HepG2 (cell line): ENCODE measurements around the gene ALLC. TPM values are rescaled to one million over a fixed set of nuclear protein-coding genes. Genes with fewer than 3 reads are reported as not detected.

Experiments used
- ATAC-seq: fragments of 200-7000 bp; cut with Tn5 transposase; 3 replicates; pipeline ENCODE4 v1.9.1; 2020; ENCODE audit warnings: mild to moderate bottlenecking, moderate library complexity
- BruUV-seq: library from RNA; stranded (reverse); fragments of 400-500 nt; replicated peaks from 2 replicates; lab custom pipeline; 2021; lab: Mats Ljungman, UMichigan
- CTCF ChIA-PET: fragments of 300-600 bp; formaldehyde crosslinking; extraction: SDS; loops from one replicate; lab custom pipeline; 2021; ENCODE audit warnings: low total read pairs, inconsistent platforms, low intra/inter-chr PET ratio; lab: Yijun Ruan, JAX
- POLR2A ChIA-PET: fragments of 350-600 bp; sonication (Branson Sonifier 250); formaldehyde crosslinking; loops from one replicate; lab custom pipeline; 2020; ENCODE audit warnings: antibody characterized with exemption, inconsistent platforms; lab: Yijun Ruan, JAX
- DNase-seq: peaks from one replicate; pipeline ENCODE4 v3.0.0-alpha.2; 2015; ENCODE audit warnings: low spot score
- FAIRE-seq: peaks from 3 replicates; lab custom pipeline; 2011; peaks lifted over from hg19 to GRCh38; lab: Jason Lieb, UNC
- H2AFZ ChIP-seq: one replicate; pipeline ENCODE4 v1.6.1; 2011; ENCODE audit warnings: low read length, inconsistent platforms
- H3K27ac ChIP-seq: fragments of 300-600 bp; 3 replicates; pipeline ENCODE4 v1.8.0; 2011; ENCODE audit warnings: mixed run types, mild to moderate bottlenecking, mixed read lengths, low read length, inconsistent platforms; ENCODE audit not compliant: insufficient read depth; ENCODE audit errors: extremely low read length
- H3K27me3 ChIP-seq, 2 experiments: fragments of 200-600 bp in 1 of 2; 2 replicates in 1 of 2; 3 replicates in 1 of 2; pipeline versions ENCODE4 v1.6.0 to v1.8.0; 2011; ENCODE audit warnings: low read length in 2 of 2, mild to moderate bottlenecking in 2 of 2, moderate library complexity in 2 of 2, inconsistent platforms in 1 of 2; ENCODE audit not compliant: insufficient read depth in 2 of 2, control insufficient read depth in 1 of 2
- H3K36me3 ChIP-seq, 2 experiments: fragments of 200-600 bp in 1 of 2; replicated peaks in 1 of 2; 2 replicates in 1 of 2; 3 replicates in 1 of 2; pipeline versions ENCODE4 v1.5.1 to v1.8.0; 2011; ENCODE audit warnings: low read length in 2 of 2, inconsistent platforms in 1 of 2; ENCODE audit not compliant: insufficient read depth in 2 of 2, control insufficient read depth in 1 of 2
- H3K4me1 ChIP-seq: 2 replicates; pipeline ENCODE4 v1.5.1; 2012; ENCODE audit warnings: low read length, inconsistent platforms; ENCODE audit not compliant: insufficient read depth
- H3K4me2 ChIP-seq: 2 replicates; pipeline ENCODE4 v1.6.0; 2011; ENCODE audit warnings: low read depth, low read length, inconsistent platforms
- H3K4me3 ChIP-seq, 3 experiments: fragments of 200-600 bp in 1 of 3; sonication (generic), shearing (Covaris generic) in 1 of 3; replicated peaks in 1 of 3; 2 replicates each; pipeline ENCODE4 v1.5.1; 2011 to 2016; ENCODE audit warnings: low read length in 3 of 3, inconsistent platforms in 2 of 3, low read depth in 2 of 3, mild to moderate bottlenecking in 2 of 3, control low read depth in 1 of 3, mixed read lengths in 1 of 3; ENCODE audit not compliant: insufficient read depth in 1 of 3
- H3K79me2 ChIP-seq: one replicate; pipeline ENCODE4 v1.6.1; 2011; ENCODE audit warnings: low read length, inconsistent platforms; ENCODE audit not compliant: insufficient read depth
- H3K9ac ChIP-seq: 2 replicates; pipeline ENCODE4 v1.6.0; 2011; ENCODE audit warnings: mild to moderate bottlenecking, low read depth, low read length, inconsistent platforms; ENCODE audit not compliant: insufficient read depth
- H3K9me3 ChIP-seq: 2 replicates; pipeline ENCODE4 v1.5.1; 2012; ENCODE audit warnings: mild to moderate bottlenecking, low read length
- H4K20me1 ChIP-seq: 2 replicates; pipeline ENCODE4 v1.6.0; 2011; ENCODE audit warnings: inconsistent platforms, mild to moderate bottlenecking, low read length, moderate library complexity; ENCODE audit not compliant: insufficient read depth
- CENPX ChIP-seq: sonication (generic); formaldehyde crosslinking; IDR thresholded peaks from 2 replicates; pipeline ENCODE4 v1.9.0; 2021; ENCODE audit warnings: mild to moderate bottlenecking, missing genetic modification reagents, moderate library complexity
- GATA4 ChIP-seq: sonication (generic); IDR thresholded peaks from 2 replicates; pipeline ENCODE4 v1.6.1; 2016; ENCODE audit warnings: antibody characterized with exemption, low read depth, borderline replicate concordance
- NR2F1 ChIP-seq, 2 experiments: fragments of 450-650 bp in 1 of 2; formaldehyde crosslinking in 1 of 2; IDR thresholded peaks; 2 replicates each; pipeline versions ENCODE4 v1.5.0 to v1.6.1; 2016 to 2020; ENCODE audit warnings: mild to moderate bottlenecking in 1 of 2, missing compliant biosample characterization in 1 of 2, missing genetic modification reagents in 1 of 2, moderate library complexity in 1 of 2
- RFX3 ChIP-seq: IDR thresholded peaks from 2 replicates; pipeline ENCODE4 v1.6.1; 2016; ENCODE audit warnings: missing biosample characterization, missing genetic modification reagents
- U2AF2 ChIP-seq: fragments of 200-400 bp; formaldehyde crosslinking; IDR thresholded peaks from 2 replicates; pipeline ENCODE4 v1.6.1; 2017; ENCODE audit warnings: low read depth, mild to moderate bottlenecking, low read length
- ZNF747 ChIP-seq: sonication (generic); formaldehyde crosslinking; IDR thresholded peaks from 2 replicates; pipeline ENCODE4 v1.8.1; 2023; ENCODE audit warnings: missing genetic modification reagents, mild to moderate bottlenecking, borderline replicate concordance
- WGBS: methylation state at CpG from one replicate; pipeline ENCODE4 v1.1.6; 2017; ENCODE audit warnings: low lambda C conversion rate; 5-methylcytosine and 5-hydroxymethylcytosine counted together
- in situ Hi-C: cut with HindIII; loops from 2 replicates; pipeline ENCODE4 v1.10.0; 2017; ENCODE audit warnings: low pct_unique_long_range_greater_than_20kb; ENCODE audit not compliant: extremely low pct_ligation_motif_present
- intact Hi-C: fragments of 100-400 bp; cut with micrococcal nuclease; formaldehyde crosslinking; loops from one replicate; pipeline ENCODE4 v1.10.0; 2022; ENCODE audit not compliant: unreplicated experiment
- polyA plus RNA-seq, 8 experiments: library from polyadenylated mRNA; depleted of rRNA in 3 of 8; stranded (reverse) in 7 of 8; unstranded in 1 of 8; fragments of >200 nt; fragmentation: Illumina TruSeq in 4 of 8; extraction: Trizol in 4 of 8; gene quantifications; 2 replicates each; pipeline versions ENCODE4 v1.2.1 to v1.2.3, GENCODE V29; 2011 to 2016; ENCODE audit warnings: low read depth in 4 of 8, missing spikeins in 1 of 8, mixed read lengths in 1 of 8; ENCODE audit not compliant: insufficient read depth in 1 of 8
- total RNA-seq, 5 experiments: library from RNA; depleted of rRNA; stranded (reverse); fragments of >200 nt; fragmentation: Illumina TruSeq; extraction: Trizol; gene quantifications; 2 replicates each; pipeline ENCODE4 v1.2.3, GENCODE V29; 2016; ENCODE audit warnings: low read depth in 1 of 5
- TF ChIP-seq, protein P1 (sequence below): sonication (generic); formaldehyde crosslinking; IDR thresholded peaks from 2 replicates; pipeline ENCODE4 v1.5.1; 2020; ENCODE audit warnings: mild to moderate bottlenecking, missing genetic modification reagents, moderate library complexity
- TF ChIP-seq, protein P2 (sequence below): sonication (generic); formaldehyde crosslinking; IDR thresholded peaks from 2 replicates; pipeline ENCODE4 v1.9.0; 2021; ENCODE audit warnings: missing genetic modification reagents, mild to moderate bottlenecking, borderline replicate concordance

The ALLC gene
- total and polyA plus RNA-seq, 2 of the 13 experiments (the other 11 are each of a cell fraction or from before 2014, with no cell fraction given), result 0.08 to 0.11 TPM

DNA sequence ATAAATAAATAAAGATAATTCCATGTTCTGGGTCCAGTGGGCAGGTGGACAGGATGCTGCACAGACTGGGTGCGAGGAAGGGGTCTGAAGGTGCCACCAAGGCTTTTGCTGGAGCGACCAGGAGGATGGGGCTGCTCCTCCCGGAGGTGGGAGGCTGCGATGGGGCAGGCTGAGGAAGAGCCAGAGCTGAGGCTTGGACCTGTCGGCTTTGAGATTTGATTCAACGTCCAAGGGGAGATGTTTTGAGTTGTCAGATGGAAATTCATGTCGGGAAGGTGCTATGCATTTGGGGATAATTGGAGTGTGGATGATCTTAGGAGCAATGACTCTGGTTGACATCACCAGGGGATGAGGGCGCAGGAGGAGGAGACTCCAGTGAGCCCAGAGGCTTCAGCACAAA lies 11.7 kb downstream of the ALLC start:
- Histone ChIP-seq H3K27ac (no peak overlapping the region), H2AFZ (no peak overlapping the region), H3K36me3 (no peaks in the 10 kb centered on the region), H4K20me1 (no peaks in the 10 kb centered on the region), H3K9ac (no peak overlapping the region), H3K79me2 (no peaks in the 10 kb centered on the region), H3K4me1 (peaks cover 18% of the 10 kb centered on the region), H3K4me2 (no peak overlapping the region), H3K9me3 (no peaks in the 10 kb centered on the region), H3K27me3 (peaks cover 3 to 27% of the 10 kb centered on the region in 2 experiments; a peak in 3 of 5 replicates), H3K4me3 (no peak overlapping the region)
- no peak for TF ChIP-seq CENPX (CRISPR knock-in tag)
- TF ChIP-seq U2AF2, result no peak
- no peak for TF ChIP-seq RFX3 (CRISPR knock-in tag)
- TF ChIP-seq, protein P1, sequence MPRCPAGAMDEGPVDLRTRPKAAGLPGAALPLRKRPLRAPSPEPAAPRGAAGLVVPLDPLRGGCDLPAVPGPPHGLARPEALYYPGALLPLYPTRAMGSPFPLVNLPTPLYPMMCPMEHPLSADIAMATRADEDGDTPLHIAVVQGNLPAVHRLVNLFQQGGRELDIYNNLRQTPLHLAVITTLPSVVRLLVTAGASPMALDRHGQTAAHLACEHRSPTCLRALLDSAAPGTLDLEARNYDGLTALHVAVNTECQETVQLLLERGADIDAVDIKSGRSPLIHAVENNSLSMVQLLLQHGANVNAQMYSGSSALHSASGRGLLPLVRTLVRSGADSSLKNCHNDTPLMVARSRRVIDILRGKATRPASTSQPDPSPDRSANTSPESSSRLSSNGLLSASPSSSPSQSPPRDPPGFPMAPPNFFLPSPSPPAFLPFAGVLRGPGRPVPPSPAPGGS (CRISPR knock-in tag), result no peak
- no peak for TF ChIP-seq GATA4
- no peak for TF ChIP-seq ZNF747 (CRISPR knock-in tag)
- TF ChIP-seq, protein P2, sequence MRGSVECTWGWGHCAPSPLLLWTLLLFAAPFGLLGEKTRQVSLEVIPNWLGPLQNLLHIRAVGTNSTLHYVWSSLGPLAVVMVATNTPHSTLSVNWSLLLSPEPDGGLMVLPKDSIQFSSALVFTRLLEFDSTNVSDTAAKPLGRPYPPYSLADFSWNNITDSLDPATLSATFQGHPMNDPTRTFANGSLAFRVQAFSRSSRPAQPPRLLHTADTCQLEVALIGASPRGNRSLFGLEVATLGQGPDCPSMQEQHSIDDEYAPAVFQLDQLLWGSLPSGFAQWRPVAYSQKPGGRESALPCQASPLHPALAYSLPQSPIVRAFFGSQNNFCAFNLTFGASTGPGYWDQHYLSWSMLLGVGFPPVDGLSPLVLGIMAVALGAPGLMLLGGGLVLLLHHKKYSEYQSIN, result no peak
- TF ChIP-seq NR2F1 (CRISPR knock-in tag; IDR thresholded peaks at IDR 0.05), result no peak
- intact Hi-C loops (no loop called here), in situ Hi-C loops (no loop called here)
- FAIRE-seq (no peak), DNase-seq (no peak), ATAC-seq (no peak)
- POLR2A ChIA-PET, result no interaction called here
- WGBS, result 45% methylated on average over 8 of the region's 8 CpGs
- CTCF ChIA-PET, result no interaction called here
- no TSS peak for BruUV-seq
